ENCODE data around the gene SOX6.
"Not testable (repeated sequence)": the region's sequence is repeated elsewhere in the genome, so short reads cannot be mapped to it uniquely, and the experiment has no call there.

Gene SOX6

DNA sequence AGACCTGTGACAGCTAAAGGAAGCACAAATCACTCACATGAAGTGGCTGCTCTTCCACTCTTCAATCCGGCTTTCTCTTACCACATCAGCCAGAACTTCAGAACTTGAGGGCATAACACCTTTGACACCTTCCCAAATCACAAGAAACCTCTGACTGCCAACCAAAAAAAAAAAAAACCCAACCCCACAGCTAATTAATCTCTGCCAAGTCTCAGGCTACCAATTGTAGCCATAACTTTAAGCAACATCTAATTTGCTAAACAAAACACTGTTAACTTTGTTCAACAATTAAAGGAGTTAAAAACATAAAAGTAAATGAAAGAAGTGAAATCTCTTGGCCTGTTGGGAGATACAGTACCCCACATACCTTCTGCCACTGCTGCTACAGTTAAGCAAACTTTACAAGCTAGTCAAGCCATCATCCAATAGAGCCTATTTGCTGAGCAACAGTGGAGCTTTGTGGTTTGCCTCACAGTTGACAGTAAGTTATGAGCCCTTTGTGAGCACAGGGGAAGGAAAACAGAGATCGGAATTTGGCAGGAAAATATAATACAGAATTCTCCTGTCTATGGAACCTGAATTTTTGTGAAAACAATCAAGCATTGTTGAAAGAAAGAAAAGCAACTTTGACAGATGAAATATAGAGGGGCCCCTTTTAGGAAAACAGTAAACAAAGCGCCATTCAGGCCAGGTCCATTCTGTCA, at the start of gene SOX6:
SOX6 (minus strand) TSS at position 490 of the 704 bp plus-strand sequence. CDS start 15,298 bp downstream, outside the sequence.
- no peak for DNase-seq

DNA sequence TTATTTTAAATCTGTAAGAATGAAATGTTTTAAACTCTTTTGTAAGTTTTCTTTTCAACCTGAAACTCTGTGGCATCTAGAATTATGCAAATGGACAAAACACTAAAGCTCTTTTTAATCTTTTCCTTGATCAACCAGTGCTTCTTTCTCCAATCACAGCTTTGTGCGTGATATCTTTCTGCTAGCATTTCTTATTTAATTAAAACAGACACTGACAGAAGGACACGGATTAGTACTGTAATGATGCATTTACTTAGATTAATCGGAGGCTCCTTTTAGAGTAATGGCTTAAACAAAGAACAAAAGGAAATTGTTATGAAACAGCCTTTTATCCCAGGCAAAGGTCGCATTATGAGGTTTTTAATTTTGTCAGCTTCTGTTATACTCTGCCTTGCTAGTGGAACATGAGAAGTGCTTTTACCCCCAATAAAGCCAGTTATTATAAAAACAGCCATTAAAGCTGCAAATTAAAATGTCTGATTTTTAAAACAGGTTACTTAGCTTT, 48.5 kb upstream of the SOX6 start:
- DNase-seq = no peak

DNA sequence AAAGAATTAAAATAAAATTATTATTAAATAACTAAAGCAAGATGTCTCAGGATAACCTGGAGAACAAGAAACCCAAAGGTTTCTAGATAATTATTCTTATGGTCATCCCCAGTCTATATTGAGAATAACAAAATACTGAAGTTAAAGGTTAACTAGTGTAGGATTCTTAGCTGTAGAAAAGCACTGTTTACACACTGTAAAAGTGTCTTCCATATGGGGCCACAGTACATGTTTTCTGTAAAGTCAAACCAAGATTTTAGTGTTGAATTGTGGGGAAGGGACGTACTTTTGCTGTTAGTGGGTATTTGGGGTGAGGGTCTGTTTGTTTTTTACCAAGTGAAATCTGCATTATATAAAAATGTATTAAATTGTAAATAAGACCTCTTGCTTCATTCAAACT, 47.5 kb upstream of the SOX6 start:
- DNase-seq = no peak

DNA sequence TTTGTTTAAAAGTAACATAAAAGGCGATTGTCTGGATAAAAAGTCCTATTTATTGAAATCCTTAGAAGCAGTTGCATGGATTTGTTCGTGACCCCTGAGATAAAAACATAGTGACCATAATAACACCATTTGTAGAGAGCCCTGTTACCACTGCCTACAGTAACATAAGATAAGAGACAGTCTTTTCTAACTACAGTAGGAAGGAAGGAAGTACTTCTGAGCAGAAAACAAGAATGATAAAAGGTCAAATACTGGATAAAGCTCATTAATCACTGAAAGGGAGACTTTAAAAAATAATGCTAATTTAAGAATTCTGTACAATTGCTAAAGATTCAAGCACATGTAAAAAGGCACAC, 47.1 kb upstream of the SOX6 start:
- no peak for DNase-seq

DNA sequence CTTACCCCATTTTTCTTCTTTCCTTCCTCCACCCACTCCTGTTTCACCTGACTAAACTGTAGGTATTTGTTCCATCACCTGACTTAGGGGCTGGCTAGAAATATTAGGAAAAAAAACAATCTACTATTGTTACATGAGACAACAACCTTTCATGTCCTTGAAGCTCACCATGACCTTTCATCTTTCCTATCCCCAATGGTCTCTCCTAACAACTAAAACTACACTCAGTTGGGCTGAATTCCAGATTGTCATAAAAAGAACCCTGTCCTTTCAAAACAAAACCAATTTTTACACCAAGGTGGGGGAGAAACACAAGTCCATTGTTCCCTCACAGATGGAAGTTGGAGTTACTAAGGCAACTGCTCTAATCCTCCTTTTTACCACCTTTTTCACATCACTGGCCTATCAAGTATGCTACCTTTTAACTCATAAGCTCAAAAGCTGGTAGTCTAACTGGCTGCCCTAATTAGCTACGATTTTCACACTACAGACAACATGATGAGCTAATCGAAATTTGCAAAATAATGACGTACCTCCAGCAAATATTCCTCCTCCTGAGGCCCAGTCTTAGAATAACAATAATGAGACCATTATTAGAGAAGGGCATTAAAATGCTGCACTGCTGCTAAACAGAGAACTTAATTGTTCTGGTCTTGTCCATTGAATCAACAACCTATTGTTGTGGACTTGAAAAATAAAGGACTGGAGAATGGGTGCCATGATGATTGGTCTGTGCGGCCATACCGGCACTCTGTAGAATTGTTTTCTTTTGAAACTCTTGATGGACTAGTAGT, 46.5 kb upstream of the SOX6 start:
- no peak for DNase-seq

DNA sequence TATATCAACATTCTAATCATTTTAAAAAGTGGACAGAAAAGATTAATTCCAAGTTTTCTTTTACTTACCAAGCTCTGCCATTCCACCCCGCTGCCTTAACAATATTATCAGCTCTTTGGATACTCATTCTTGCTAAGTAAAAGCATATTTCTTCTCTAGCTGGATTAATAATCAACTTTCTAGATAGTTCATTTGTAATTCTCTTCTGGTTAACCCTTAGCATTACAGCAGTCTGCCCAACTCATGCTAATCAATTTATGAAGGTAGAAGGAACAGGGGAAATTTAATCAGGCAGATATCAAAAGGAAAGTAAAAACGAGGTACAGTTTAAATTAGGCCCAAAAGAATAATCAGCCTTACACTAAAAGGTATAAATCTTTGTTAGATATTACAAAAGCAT, 41.0 kb upstream of the SOX6 start:
- DNase-seq = no peak

DNA sequence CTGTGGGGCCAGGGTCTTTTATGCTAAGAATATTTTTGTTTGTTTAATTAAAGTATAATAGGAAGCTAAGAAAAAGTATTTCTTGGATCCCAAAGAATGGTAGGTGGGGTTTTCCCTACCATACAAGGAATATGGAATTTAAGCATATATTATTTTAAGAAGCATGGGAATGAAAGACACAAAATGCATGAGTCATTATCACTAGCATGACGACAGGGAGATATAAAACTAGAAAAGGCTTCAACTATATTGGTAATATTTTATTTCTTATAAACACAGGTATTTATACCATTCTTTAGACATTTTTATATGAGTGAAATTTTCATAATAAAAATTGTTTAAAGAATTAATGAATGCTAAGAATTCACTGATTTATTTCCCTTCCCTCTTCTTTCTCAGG, 39.3 kb upstream of the SOX6 start:
- no peak for DNase-seq

DNA sequence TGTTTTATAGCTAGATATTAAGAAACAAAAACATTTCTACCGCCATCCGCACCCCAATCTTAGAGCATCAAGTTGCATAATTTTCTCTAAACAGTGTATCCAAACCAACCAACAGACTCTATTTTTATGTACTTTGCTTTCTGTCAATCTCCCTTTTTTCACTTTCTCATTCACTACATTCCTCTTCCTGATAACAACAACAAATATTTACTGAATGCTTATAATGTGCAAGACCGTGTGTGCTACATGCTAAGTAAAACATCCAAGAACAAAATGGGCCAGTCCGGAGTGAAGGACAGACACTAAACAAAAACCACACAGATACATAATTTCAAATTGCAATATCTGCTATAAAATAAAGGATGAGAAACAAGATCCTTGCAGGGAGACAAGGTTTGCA, 38.6 kb upstream of the SOX6 start:
- DNase-seq = no peak

DNA sequence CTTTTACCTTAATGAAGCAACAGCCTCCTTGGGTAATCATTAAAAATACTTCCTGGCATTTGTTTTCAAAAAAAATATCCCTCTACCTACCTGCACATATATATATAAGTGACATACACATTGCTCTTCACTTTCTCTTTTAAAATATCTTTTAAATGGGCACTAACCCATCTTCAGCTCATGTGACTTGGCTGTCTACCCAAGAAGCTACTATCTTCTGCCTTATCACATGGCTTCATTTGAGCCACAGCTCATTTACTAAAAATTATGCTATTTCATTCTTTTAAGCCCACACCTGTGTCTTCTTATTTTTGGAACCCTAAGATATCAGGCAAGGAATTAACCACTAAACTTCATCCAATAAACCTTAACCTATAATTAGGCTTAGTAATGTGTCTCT, 37.0 kb upstream of the SOX6 start:
- DNase-seq = no peak

DNA sequence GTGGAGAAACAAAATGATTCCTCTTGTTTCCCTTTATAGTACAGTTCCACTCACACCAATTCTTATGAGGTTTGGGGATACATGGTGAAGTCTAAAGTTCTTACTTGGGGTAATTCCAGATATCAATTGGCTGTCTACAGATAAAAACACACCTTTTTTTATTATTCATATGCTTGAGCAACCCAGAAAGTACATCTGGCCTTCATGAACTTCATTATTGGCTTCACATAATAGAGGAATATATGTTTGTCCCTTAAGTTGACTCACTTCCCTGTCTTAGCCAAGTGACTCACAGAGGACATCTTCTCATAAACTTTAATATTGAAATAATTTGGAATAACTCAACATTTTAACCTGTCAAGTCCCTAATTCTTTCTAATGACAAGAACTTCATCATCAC, 36.3 kb upstream of the SOX6 start:
- no peak for DNase-seq

DNA sequence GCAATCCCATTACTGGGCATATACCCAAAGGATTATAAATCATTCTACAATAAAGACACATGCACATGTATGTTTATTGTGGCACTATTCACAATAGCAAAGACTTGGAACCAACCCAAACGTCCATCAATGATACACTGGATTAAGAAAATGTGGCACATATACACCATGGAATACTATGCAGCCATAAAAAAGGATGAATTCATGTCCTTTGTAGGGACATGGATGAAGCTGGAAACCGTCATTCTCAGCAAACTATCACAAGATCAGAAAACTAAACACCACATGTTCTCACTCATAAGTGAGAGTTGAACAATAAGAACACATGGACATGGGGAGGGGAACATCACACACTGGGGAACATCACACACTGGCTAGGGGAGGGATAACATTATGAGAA, 34.5 kb upstream of the SOX6 start:
- DNase-seq = not testable (repeated sequence)

DNA sequence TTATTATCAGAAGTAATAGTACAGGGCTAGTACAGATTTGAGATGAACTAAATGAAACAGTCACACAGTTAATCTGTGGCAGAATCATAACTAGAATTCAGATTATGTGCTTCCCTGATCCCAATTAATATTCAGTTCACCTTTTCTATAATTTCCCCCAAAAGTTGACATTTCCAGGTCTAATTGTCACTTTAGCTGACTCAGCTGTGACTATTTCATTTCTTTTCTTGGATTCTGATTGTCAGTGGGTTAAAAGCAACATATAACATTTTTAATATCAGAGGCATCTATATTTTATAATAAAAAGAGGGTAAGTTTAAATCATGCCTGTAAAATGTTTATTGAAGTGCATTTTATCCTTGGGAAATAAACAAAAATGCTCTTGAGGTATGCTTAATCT, 28.8 kb upstream of the SOX6 start:
- DNase-seq = no peak

DNA sequence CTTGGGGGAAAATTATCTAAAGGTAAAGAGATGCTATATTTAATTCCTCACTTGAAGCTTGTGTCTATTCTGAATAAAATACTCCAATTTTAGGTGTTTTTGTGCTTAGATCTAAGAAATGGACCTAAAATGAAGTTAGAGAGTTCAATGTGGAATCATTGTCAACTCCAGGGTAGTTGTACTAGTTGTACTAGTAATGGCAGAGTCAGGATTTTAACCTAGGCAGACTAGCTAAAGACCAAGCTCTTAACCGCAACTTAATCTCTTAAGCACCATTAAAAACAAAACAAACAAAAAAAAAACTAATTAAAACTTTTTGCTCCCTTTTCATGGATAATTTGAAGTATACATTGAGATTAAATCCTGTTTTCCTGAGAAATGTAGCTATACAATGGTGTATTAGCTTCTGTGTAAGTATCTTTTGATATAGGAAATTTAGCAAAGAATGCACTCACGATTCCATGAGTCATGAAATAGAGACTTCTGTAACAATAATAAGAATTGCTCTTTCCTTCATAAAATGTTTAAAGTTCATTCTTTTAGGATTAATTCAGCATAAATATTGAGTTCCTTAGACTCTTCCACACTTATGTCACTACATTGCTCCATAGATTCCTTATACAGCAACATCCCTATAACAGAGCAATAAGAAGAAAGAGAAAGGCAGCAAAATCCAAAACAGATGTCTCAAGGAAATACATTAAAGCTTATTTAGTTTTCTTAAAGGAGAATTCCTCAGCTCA, 26.5 kb upstream of the SOX6 start:
- DNase-seq = no peak

DNA sequence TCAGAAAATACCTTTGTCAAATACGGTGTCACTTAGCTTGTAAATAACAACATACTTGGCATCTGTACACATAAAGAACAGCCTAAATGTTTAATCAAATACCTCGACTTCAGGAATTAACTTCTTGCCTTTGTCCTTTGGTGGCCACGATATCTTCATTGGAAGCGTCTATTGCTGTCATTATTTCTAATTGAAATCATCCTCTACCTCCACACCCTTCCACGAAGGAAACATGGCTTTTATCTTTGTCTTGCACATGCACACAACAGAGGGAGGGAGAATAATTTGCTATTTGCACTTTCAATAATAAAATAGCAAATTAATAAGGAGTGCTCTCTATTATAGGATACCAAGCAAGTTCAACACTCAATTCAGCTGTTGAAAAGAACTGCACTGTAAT, 25.8 kb upstream of the SOX6 start:
- no peak for DNase-seq

DNA sequence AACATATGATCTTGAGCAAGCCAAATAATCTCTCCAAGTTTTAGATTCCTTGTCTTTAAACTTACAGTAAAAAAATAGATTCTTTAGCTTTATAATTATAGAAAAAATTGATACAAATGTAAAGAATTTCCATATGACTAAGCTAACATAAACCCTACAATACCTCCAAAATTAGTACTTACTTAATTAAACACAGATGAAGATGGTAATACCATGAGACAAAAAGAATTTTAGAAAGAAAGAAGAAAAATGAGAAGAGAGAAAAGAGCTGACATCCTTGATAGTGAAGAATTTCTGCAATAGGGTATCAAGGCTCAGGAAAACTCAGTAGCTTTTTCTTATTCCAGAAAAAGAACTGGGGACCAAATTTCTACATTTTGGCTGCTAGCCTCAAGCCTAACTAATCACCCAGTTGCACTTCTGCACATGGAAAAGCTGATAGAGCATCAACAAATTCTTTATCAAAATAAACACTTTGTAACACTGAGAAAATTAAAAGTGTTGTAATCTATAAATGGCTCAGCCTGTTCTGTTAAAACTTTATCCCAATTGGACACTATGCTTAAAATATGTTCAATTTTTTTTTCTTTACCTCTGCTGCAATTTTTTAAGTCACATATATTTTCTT, 24.7 kb upstream of the SOX6 start:
- no peak for DNase-seq

DNA sequence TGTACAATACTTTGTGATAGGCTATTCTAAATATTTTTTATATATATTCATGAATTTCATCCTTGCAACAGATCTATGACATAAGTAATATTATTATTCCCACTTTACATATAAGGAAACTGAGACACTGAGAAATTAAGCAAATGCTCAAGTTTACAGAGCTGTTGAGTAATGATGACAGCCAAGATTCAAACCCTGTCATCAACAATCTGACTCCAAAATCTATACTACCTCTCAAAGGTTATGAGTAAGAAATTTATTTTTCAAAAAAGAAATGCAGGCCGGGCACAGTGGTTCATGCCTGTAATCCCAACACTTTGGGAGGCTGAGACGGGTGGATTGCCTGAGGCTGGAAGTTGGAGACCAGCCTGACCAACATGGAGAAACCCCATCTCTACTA, 22.6 kb upstream of the SOX6 start:
- DNase-seq = no peak

DNA sequence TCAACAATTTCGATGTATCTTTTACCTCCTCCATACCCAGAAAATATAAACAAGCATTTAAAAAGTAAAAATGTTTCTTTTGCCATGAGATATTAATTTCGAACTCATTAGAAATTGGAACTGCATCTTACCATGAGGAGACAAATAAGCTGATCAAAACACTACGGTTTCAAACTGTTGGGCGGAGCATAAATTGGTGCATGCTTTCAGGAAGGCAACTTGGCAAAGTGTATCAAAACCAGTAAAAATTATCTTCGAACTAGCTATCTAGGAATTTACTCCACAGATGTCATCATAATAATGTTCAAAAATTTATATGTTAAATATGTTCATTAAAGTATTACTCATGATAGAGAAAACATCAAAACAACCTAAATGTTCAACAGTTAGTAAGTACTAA, 21.4 kb upstream of the SOX6 start:
- no peak for DNase-seq

DNA sequence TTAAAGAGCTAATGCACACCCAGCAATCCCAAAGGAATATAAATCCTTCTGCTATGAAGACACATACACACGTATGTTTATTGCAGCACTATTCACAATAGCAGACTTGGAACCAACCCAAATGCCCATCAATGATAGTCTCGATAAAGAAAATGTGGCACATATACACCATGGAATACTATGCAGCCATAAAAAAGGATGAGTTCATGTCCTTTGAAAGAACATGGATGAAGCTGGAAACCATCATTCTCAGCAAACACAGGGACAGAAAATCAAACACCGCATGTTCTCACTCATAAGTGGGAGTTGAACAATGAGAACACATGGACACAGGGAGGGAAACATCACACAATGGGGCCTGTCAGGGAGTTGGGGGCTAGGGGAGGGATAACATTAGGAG, 19.3 kb upstream of the SOX6 start:
- DNase-seq = not testable (repeated sequence)

DNA sequence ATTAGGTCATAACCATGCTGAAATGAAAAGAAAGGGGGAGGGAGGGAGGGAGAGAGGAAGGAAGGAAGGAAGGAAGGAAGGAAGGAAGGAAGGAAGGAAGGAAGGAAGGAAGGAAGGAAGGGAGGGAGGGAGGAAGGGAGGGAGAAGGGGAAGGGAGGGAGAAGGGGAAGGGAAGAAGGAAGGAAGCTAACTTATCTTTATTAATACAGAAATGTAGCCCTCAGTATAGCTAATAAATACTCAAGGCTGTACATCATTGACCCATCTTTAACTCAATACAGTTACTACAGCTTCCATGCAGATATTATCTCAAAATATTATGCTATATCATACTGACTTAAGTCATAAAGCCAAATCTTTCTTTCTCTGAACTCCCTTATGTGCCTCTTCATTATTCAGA, 17.4 kb upstream of the SOX6 start:
- no peak for DNase-seq

DNA sequence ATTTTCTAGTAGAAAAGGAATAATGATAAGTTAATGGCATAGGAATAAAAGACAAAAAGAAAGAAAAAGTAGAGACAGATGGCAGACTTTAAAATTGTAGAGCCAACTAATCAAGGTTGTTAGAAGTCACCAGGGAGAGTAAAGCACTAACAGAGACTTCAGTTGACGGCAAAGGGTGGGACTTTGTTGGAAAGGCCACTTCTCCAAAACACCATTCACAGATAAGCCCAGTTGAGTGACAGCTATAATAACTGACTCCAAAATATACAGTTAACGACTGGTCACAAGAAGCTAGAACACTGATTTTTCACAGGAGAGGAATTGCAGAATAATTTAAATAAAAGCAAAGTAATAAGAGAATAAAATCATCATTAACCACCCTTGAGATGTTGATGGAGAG, 16.0 kb upstream of the SOX6 start:
- no peak for DNase-seq

DNA sequence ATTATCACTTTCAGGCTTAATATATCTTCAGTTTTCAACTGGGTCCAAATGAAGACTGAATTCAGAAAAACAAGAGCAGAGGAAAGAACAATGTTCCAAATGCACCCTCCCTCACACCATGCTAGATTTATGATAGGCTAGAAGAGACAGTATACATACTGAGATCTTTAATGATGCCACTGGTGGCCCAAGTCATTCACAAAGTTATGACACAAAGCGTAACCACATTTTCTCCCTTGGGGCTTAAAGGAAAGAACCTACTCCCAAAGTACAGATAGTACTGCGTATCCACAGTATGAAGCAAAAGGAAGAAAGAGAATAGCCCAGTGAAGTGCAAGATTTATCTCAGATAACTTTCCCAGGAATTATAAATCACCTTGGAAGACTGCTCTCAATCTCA, 10.9 kb upstream of the SOX6 start:
- no peak for DNase-seq

DNA sequence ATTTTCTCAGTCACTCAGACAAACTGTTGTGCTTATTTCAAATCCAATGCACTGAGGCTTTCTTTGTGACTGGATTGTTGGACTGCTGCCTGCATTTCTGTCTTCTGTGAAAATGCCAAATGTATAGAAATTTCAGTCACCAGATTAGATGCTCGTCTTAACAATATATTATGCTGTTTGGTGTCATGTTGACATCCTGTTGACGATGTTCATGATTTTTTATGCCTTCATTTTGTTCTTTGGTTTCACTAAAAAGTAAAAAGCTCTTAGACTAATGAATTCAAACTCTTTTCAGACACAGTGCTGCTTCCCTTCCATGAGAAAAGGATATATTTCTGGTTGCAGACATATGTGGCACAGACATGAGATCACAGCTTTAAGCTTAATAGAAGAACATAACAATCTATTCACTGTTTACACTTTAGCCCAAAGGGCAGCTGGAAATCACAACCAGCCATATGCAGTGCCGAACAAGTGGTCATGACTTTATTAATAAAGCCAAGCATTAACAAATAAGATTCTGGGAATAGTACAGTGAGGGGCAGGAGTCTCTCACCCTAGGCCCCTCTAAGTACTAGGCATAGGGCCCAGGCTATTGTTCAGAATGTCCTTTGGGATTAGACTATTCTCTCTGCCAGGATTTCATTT, 9.4 kb upstream of the SOX6 start:
- no peak for DNase-seq

DNA sequence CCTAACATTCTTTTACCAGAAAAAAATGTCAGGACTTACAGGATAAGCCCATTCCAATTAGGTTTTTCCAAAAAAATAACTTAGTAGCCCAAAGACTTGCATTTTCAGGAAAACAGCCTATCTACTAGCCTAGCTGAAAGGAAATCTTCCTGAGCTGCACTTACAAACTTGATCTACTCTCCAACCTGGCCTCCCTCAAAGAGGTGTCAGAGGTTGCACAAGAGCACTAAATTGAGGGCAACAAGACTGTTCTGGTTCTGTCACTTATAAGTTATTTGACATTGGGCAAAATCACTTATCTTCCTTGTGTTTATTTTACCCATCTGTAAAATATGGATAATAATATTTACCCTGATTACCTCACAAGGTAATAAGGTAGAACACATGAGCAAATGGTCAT, 7.9 kb upstream of the SOX6 start:
- no peak for DNase-seq
